Activated CD4-positive, alpha-beta T cell treated with anti-CD3 and anti-CD28 coated beads, Interleukin-10, Interleukin-2, amounts not matched to agents 100 ng/mL and 50 ng/mL, durations not matched to agents 16 hours and 8 hours (primary cell): ENCODE data around the gene RLF.

Experiments used
- DNase-seq: peaks from one replicate; pipeline ENCODE4 v3.0.0-alpha.2; 2020

Gene RLF

GRCh38 chr1:40161125-40161887 lies at the start of gene RLF:
Gene RLF, plus strand, starts transcription at chr1:40161387. Its CDS starts 13 bp downstream, at chr1:40161400.
- DNase-seq = peak; percentile 97

- no peak for DNase-seq
Measured at GRCh38 chr1:40114400-40114799, 46.8 kb upstream of the RLF start.

GRCh38 chr1:40120128-40120527 lies 41.1 kb upstream of the RLF start:
- no peak for DNase-seq

GRCh38 chr1:40122855-40123254 lies 38.3 kb upstream of the RLF start:
- no peak for DNase-seq

GRCh38 chr1:40130892-40131291 lies 30.3 kb upstream of the RLF start:
- no peak for DNase-seq

- no peak for DNase-seq
Measured at GRCh38 chr1:40132383-40133311, 28.5 kb upstream of the RLF start.

GRCh38 chr1:40133312-40133665 lies 27.9 kb upstream of the RLF start:
- DNase-seq = no peak

- no peak for DNase-seq
Measured at GRCh38 chr1:40133839-40134238, 27.3 kb upstream of the RLF start.

GRCh38 chr1:40140211-40140973 lies 20.8 kb upstream of the RLF start:
- DNase-seq = no peak

- no peak for DNase-seq
Measured at GRCh38 chr1:40141878-40142535, 19.2 kb upstream of the RLF start.

GRCh38 chr1:40143891-40144575 lies 17.2 kb upstream of the RLF start:
- peak; percentile 75 for DNase-seq

GRCh38 chr1:40151457-40152079 lies 9.6 kb upstream of the RLF start:
- DNase-seq = peak; percentile 16

GRCh38 chr1:40153073-40153770 lies 8.0 kb upstream of the RLF start:
- peak; percentile 70 for DNase-seq

- no peak for DNase-seq
Measured at GRCh38 chr1:40155135-40155534, 6.1 kb upstream of the RLF start.

- no peak for DNase-seq
Measured at GRCh38 chr1:40155910-40156309, 5.3 kb upstream of the RLF start.

- no peak for DNase-seq
Measured at GRCh38 chr1:40160806-40161124, 422 bp upstream of the RLF start.

GRCh38 chr1:40161888-40162397 lies 756 bp downstream of the RLF start:
- no peak for DNase-seq

- peak; percentile 40 for DNase-seq
Measured at GRCh38 chr1:40162753-40163441, 1.7 kb downstream of the RLF start.

GRCh38 chr1:40167317-40167716 lies 6.1 kb downstream of the RLF start:
- no peak for DNase-seq

GRCh38 chr1:40171036-40171435 lies 9.8 kb downstream of the RLF start:
- no peak for DNase-seq
